ENCODE data around the gene JUNB. TPM values are rescaled to one million over a fixed set of nuclear protein-coding genes. Genes with fewer than 3 reads are reported as not detected.

The JUNB gene
- total and polyA plus RNA-seq, 7 donors, result 91.6 to 1,252 (median 249) TPM

DNA sequence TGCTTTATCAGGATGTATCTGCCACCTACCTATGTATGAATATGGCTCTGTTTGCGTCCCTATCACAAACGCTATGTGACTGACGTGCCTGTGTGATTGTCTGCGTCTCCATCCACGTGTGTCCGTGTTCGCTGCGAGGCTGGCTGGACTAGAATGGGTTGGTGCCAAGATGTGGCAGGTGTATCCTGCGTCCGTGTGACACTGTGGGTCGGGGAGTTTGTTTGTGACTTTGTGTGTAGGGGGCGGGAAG is 9.2 kb upstream of the JUNB start:
- Histone ChIP-seq H3K4me3 (peak overlapping the region; percentile 32 to 63 (median 52)), H3K4me1 (peaks cover 0 to 65% (median 59%) of the 10 kb centered on the region in 4 donors), H3K9me3 (no peaks in the 10 kb centered on the region), H3K27me3 (no peaks in the 10 kb centered on the region), H3K27ac (peak overlapping the region; percentile 97 to 100 (median 98)), H3K36me3 (no peaks in the 10 kb centered on the region)
- WGBS, 2 donors, result 1% methylated on average over 12 of the region's 12 CpGs
- intact Hi-C loops (cut with DNase I), result no loop called here
- TF ChIP-seq POLR2A (IDR thresholded peaks at IDR 0.05), result peak; percentile 52 to 72
- TF ChIP-seq POLR2AphosphoS5 (IDR thresholded peaks at IDR 0.05), result no peak
- TF ChIP-seq, protein P1, sequence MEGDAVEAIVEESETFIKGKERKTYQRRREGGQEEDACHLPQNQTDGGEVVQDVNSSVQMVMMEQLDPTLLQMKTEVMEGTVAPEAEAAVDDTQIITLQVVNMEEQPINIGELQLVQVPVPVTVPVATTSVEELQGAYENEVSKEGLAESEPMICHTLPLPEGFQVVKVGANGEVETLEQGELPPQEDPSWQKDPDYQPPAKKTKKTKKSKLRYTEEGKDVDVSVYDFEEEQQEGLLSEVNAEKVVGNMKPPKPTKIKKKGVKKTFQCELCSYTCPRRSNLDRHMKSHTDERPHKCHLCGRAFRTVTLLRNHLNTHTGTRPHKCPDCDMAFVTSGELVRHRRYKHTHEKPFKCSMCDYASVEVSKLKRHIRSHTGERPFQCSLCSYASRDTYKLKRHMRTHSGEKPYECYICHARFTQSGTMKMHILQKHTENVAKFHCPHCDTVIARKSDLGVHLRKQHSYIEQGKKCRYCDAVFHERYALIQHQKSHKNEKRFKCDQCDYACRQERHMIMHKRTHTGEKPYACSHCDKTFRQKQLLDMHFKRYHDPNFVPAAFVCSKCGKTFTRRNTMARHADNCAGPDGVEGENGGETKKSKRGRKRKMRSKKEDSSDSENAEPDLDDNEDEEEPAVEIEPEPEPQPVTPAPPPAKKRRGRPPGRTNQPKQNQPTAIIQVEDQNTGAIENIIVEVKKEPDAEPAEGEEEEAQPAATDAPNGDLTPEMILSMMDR (IDR thresholded peaks at IDR 0.05), result no peak
- DNase-seq, result no peak

DNA sequence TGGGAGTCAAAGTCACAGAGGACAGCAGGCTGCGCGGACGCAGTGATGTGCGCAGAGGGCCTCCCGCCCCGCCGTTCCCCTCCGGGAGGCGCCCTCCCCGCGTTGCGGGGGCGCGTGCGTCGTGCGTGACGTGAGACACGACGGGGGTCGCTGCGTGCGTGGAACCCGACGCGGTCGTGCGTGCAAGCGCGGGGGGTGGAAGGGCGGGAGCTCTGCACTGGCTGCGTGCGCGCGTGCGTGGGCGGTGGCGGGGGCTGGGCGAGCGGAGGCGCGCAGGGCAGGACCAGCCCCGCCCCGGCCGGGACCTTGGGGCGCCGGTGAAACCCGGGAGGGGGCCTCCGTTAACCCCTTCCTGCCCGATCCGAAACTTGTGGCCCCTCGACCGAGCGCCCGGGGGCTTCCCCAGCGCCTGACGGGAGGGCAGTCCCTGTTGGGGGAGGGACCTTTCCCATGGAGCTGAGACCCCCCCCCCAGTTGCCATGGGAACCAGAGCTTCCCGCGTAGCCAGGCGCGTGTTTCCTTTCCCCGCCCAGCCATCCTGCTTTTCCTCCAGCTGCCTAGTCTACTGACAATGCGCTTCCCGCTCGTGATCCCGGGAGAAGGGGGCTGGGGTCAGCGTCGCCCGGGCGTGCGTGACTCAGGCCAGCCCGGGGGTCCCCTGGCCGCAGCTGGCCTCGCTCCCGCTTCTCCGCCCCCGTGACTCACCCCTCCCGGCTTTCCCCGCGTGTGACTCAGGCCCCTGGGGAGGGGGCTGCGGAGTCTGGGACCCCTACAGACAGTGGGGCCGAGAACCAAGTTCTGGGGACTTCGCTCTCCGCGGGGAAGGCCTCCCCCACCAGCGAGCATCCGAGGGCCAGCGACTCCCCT is 8.6 kb upstream of the JUNB start:
- peaks cover 0 to 66% (median 59%) of the 10 kb centered on the region in 4 donors for H3K4me1 ChIP-seq
- H3K9me3 ChIP-seq, result no peaks in the 10 kb centered on the region
- intact Hi-C loops (cut with DNase I), result no loop called here
- peak overlapping the region; percentile 97 to 100 (median 98) for H3K27ac ChIP-seq
- DNase-seq, result peak; percentile 96
- peak overlapping the region; percentile 32 to 63 (median 52) for H3K4me3 ChIP-seq
- H3K27me3 ChIP-seq, result no peaks in the 10 kb centered on the region
- 1 to 2% methylated on average over 88 of the region's 88 CpGs for WGBS, 2 donors
- peak; percentile 94 to 99 (median 98) for TF ChIP-seq EP300 (IDR thresholded peaks at IDR 0.05)
- peak; percentile 88 to 96 (median 93) for TF ChIP-seq POLR2AphosphoS5 (IDR thresholded peaks at IDR 0.05)
- TF ChIP-seq POLR2A (IDR thresholded peaks at IDR 0.05), result no peak
- TF ChIP-seq, protein P1 (IDR thresholded peaks at IDR 0.05), result no peak
- no peaks in the 10 kb centered on the region for H3K36me3 ChIP-seq

GRCh38 chr19:12783291-12783848 is 7.9 kb upstream of the JUNB start:
- H3K27ac ChIP-seq, result peak overlapping the region; percentile 97 to 100 (median 98)
- TF ChIP-seq, protein P1 (IDR thresholded peaks at IDR 0.05), result no peak
- TF ChIP-seq EP300 (IDR thresholded peaks at IDR 0.05), result no peak
- no peak for TF ChIP-seq POLR2A (IDR thresholded peaks at IDR 0.05)
- TF ChIP-seq POLR2AphosphoS5 (IDR thresholded peaks at IDR 0.05), result no peak
- peak overlapping the region; percentile 32 to 63 (median 52) for H3K4me3 ChIP-seq
- intact Hi-C loops (cut with DNase I), result no loop called here
- no peaks in the 10 kb centered on the region for H3K9me3 ChIP-seq
- H3K27me3 ChIP-seq, result no peaks in the 10 kb centered on the region
- DNase-seq, result no peak
- H3K36me3 ChIP-seq, result no peaks in the 10 kb centered on the region
- peaks cover 0 to 67% (median 62%) of the 10 kb centered on the region in 4 donors for H3K4me1 ChIP-seq
- 11 to 13% methylated on average over 16 of the region's 16 CpGs for WGBS, 2 donors

DNA sequence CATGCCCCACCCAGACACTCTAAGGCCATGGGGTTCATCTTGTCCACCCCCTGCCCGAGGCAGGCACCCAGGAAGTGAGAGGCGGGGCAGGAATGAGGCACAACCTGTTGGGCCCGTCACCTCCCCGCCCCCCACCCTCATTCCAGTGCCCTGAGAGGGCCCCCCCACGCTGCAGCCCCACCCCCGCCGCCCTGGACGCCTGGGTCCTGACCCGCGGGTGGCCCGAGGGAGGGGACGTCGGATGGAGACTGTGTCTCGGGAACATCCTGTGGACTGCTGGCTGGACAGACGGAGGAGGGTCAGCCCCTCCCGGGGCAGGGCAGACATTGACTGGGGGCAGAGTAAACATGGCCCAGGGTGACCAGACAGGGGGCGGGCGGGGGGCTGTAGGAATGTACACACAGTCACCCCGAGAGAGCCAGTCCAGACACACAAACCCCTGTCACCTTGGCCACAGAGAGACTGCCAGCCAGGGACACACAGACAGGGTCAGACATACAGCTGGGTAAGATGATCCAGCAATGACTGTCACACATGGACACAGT is 7.4 kb upstream of the JUNB start:
- intact Hi-C loops (cut with DNase I), result no loop called here

More for the DNA sequence above, 7.4 kb upstream of the JUNB start:
- Histone ChIP-seq H3K27ac (peak overlapping the region; percentile 97 to 100 (median 98)), H3K36me3 (no peaks in the 10 kb centered on the region), H3K27me3 (no peaks in the 10 kb centered on the region), H3K4me3 (peak overlapping the region in 1 of 4 donors; percentile 63), H3K9me3 (no peaks in the 10 kb centered on the region), H3K4me1 (peaks cover 0 to 67% (median 62%) of the 10 kb centered on the region in 4 donors)
- TF ChIP-seq POLR2AphosphoS5 (IDR thresholded peaks at IDR 0.05) (no peak), POLR2A (IDR thresholded peaks at IDR 0.05) (no peak), EP300 (IDR thresholded peaks at IDR 0.05) (no peak)
- TF ChIP-seq, protein P1 (IDR thresholded peaks at IDR 0.05), result no peak
- 8 to 38% methylated on average over 19 of the region's 19 CpGs for WGBS, 2 donors
- no peak for DNase-seq

Data from sigmoid colon (tissue), 7 donors.